GM23338 (cell line): ENCODE data around the gene GLRB. TPM values are rescaled to one million over a fixed set of nuclear protein-coding genes. Genes with fewer than 3 reads are reported as not detected.

Experiments used
- ATAC-seq: fragments of 200-7000 bp; cut with Tn5 transposase; 3 replicates; pipeline ENCODE4 v1.9.1; 2020
- DNase-seq: peaks from one replicate; pipeline ENCODE4 v3.0.0-alpha.2; 2015; ENCODE audit warnings: low spot score
- H2AFZ ChIP-seq: fragments of 200-600 bp; sonication (generic); 2 replicates; pipeline ENCODE4 v1.8.0; 2016; ENCODE audit warnings: antibody characterized with exemption, mild to moderate bottlenecking, moderate library complexity
- H3F3A ChIP-seq: fragments of 200-600 bp; sonication (generic); replicated peaks from 2 replicates; pipeline ENCODE4 v1.8.0; 2017; ENCODE audit warnings: antibody characterized with exemption, mixed run types, low read depth
- H3K27ac ChIP-seq: fragments of 200-600 bp; sonication (generic); 2 replicates; pipeline ENCODE4 v1.6.1; 2016; ENCODE audit warnings: low read depth
- H3K27me3 ChIP-seq: fragments of 200-600 bp; sonication (generic); 2 replicates; pipeline ENCODE4 v1.8.0; 2016; ENCODE audit warnings: mild to moderate bottlenecking, mixed run types, moderate library complexity; ENCODE audit not compliant: insufficient read depth
- H3K36me3 ChIP-seq: fragments of 200-600 bp; sonication (generic); 2 replicates; pipeline ENCODE4 v1.8.0; 2016; ENCODE audit warnings: mild to moderate bottlenecking; ENCODE audit not compliant: insufficient read depth
- H3K4me1 ChIP-seq: fragments of 200-600 bp; sonication (generic); 2 replicates; pipeline ENCODE4 v1.8.0; 2016; ENCODE audit warnings: mild to moderate bottlenecking, moderate library complexity; ENCODE audit not compliant: insufficient read depth
- H3K4me2 ChIP-seq: fragments of 200-600 bp; sonication (generic); 2 replicates; pipeline ENCODE4 v1.7.1; 2017; ENCODE audit warnings: mixed run types
- H3K4me3 ChIP-seq: fragments of 200-600 bp; sonication (generic); 2 replicates; pipeline ENCODE4 v1.6.1; 2016; ENCODE audit warnings: mixed run types
- H3K79me2 ChIP-seq: fragments of 200-600 bp; sonication (generic); replicated peaks from 2 replicates; pipeline ENCODE4 v1.8.0; 2017; ENCODE audit warnings: mild to moderate bottlenecking; ENCODE audit not compliant: insufficient read depth
- H3K9me2 ChIP-seq: fragments of 200-600 bp; sonication (generic); 2 replicates; pipeline ENCODE4 v1.8.0; 2017; ENCODE audit not compliant: insufficient read depth
- H4K20me1 ChIP-seq: fragments of 200-600 bp; sonication (generic); replicated peaks from 2 replicates; pipeline ENCODE4 v1.8.0; 2017; ENCODE audit warnings: mild to moderate bottlenecking; ENCODE audit not compliant: insufficient read depth
- H3K27ac Mint-ChIP-seq: 2 replicates; pipeline ENCODE4 v1.8.0; 2020; ENCODE audit warnings: inconsistent platforms, mild to moderate bottlenecking, moderate library complexity, mixed read lengths
- H3K27me3 Mint-ChIP-seq: 3 replicates; pipeline ENCODE4 v1.8.0; 2022; ENCODE audit warnings: low read depth, mild to moderate bottlenecking, moderate library complexity, mixed read lengths, inconsistent platforms; ENCODE audit not compliant: insufficient read depth, poor library complexity
- H3K36me3 Mint-ChIP-seq: 3 replicates; pipeline ENCODE4 v1.8.0; 2021; ENCODE audit warnings: low read depth, mild to moderate bottlenecking, inconsistent platforms, moderate library complexity, mixed read lengths
- H3K4me1 Mint-ChIP-seq: 3 replicates; pipeline ENCODE4 v1.8.0; 2020; ENCODE audit warnings: mild to moderate bottlenecking, inconsistent platforms, mixed read lengths
- H3K4me3 Mint-ChIP-seq: 3 replicates; pipeline ENCODE4 v1.8.0; 2021; ENCODE audit warnings: moderate library complexity, mild to moderate bottlenecking, inconsistent platforms, mixed read lengths
- H3K9me3 Mint-ChIP-seq: 3 replicates; pipeline ENCODE4 v1.8.0; 2020; ENCODE audit warnings: moderate library complexity, mild to moderate bottlenecking, inconsistent platforms, mixed read lengths
- CREB1 ChIP-seq: fragments of 250-450 bp; sonication (Bioruptor Pico); IDR thresholded peaks from 2 replicates; pipeline ENCODE4 v1.5.0; 2020; ENCODE audit warnings: low read depth, mild to moderate bottlenecking, moderate library complexity
- CTCF ChIP-seq, 2 experiments: fragments of 200-600 bp in 1 of 2; sonication (generic) in 1 of 2; conservative IDR thresholded peaks; 2 replicates each; pipeline versions ENCODE4 v1.5.1 to v1.6.1; 2016 to 2017; ENCODE audit warnings: antibody characterized with exemption in 2 of 2, low read depth in 2 of 2, mild to moderate bottlenecking in 2 of 2, moderate library complexity in 1 of 2
- ETS1 ChIP-seq: IDR thresholded peaks from 2 replicates; pipeline ENCODE4 v1.6.1; 2016; ENCODE audit warnings: antibody characterized with exemption
- EZH2 ChIP-seq: fragments of 200-600 bp; sonication (generic); IDR thresholded peaks from one replicate; pipeline ENCODE4 v1.8.0; 2017; ENCODE audit warnings: antibody characterized with exemption, mild to moderate bottlenecking, low read depth; ENCODE audit not compliant: unreplicated experiment
- EZH2phosphoT487 ChIP-seq: fragments of 200-600 bp; sonication (generic); IDR thresholded peaks from one replicate; pipeline ENCODE4 v1.8.1; 2018; ENCODE audit warnings: antibody characterized with exemption; ENCODE audit not compliant: unreplicated experiment
- JUNB ChIP-seq: IDR thresholded peaks from one replicate; pipeline ENCODE4 v1.6.1; 2016; ENCODE audit warnings: antibody characterized with exemption; ENCODE audit not compliant: unreplicated experiment
- NANOG ChIP-seq: IDR thresholded peaks from 2 replicates; pipeline ENCODE4 v1.6.1; 2016; ENCODE audit warnings: antibody characterized with exemption, borderline replicate concordance
- POLR2AphosphoS5 ChIP-seq: IDR thresholded peaks from 2 replicates; pipeline ENCODE4 v1.6.1; 2016; ENCODE audit warnings: antibody characterized with exemption, low read depth
- REST ChIP-seq: IDR thresholded peaks from one replicate; pipeline ENCODE4 v1.6.1; 2018; ENCODE audit warnings: antibody characterized with exemption; ENCODE audit not compliant: unreplicated experiment
- STAT1 ChIP-seq: IDR thresholded peaks from one replicate; pipeline ENCODE4 v1.6.1; 2016; ENCODE audit warnings: antibody characterized with exemption; ENCODE audit not compliant: unreplicated experiment
- ZNF114 ChIP-seq: fragments of 250-450 bp; sonication (Bioruptor Pico); IDR thresholded peaks from 2 replicates; pipeline ENCODE4 v1.5.0; 2020; ENCODE audit warnings: mild to moderate bottlenecking, moderate library complexity
- ZNF331 ChIP-seq: fragments of 250-450 bp; sonication (Bioruptor Pico); IDR thresholded peaks from 2 replicates; pipeline ENCODE4 v1.5.0; 2020; ENCODE audit warnings: low read depth, mild to moderate bottlenecking, moderate library complexity
- ZNF462 ChIP-seq: fragments of 250-450 bp; sonication (Bioruptor Pico); IDR thresholded peaks from 2 replicates; pipeline ENCODE4 v1.5.0; 2020; ENCODE audit warnings: mild to moderate bottlenecking, moderate library complexity
- polyA plus RNA-seq: library from polyadenylated mRNA; unstranded; fragments of >200 nt; fragmentation: Nextera tagmentation; extraction: Ambion mirVana; gene quantifications from 2 replicates; pipeline ENCODE4 v1.2.1, GENCODE V29; 2016
- total RNA-seq: library from RNA; depleted of rRNA; stranded (reverse); fragments of >200 nt; shearing (Covaris generic); gene quantifications from 2 replicates; pipeline ENCODE4 v1.2.3, GENCODE V29; 2014

GLRB gene
- total and polyA plus RNA-seq, 2 experiments from 2014 or later: 1.0 to 1.3 TPM

- TF ChIP-seq ETS1: no peak
- TF ChIP-seq POLR2AphosphoS5: no peak
- no peak for TF ChIP-seq STAT1
- TF ChIP-seq REST: no peak
- no peak for TF ChIP-seq ZNF114 (CRISPR knock-in tag)
- TF ChIP-seq ZNF462: no peak
- TF ChIP-seq CREB1 (CRISPR knock-in tag): no peak
- no peak for TF ChIP-seq EZH2phosphoT487
- no peak for TF ChIP-seq JUNB
- no peak for TF ChIP-seq NANOG
- no peak for TF ChIP-seq CTCF (conservative IDR thresholded peaks at IDR 0.05; ENCODE audit: low read depth in 2 of 2)
- no peak for TF ChIP-seq EZH2
- no peak for TF ChIP-seq ZNF331 (CRISPR knock-in tag)
- no peaks in the 10 kb centered on the region for H3K36me3 ChIP-seq
- no peaks in the 10 kb centered on the region for H3K27me3 ChIP-seq
- Mint-ChIP-seq H3K36me3 (no peaks in the 10 kb centered on the region), H3K27ac (no peak overlapping the region), H3K27me3 (peaks cover 5% of the 10 kb centered on the region), H3K4me3 (no peak overlapping the region), H3K9me3 (no peaks in the 10 kb centered on the region), H3K4me1 (peaks cover 6% of the 10 kb centered on the region; the same call in 1 of the 3 replicates)
- H3F3A ChIP-seq: no peaks in the 10 kb centered on the region
- no peaks in the 10 kb centered on the region for H3K9me2 ChIP-seq
- ATAC-seq (no peak), DNase-seq (no peak)
- no peak overlapping the region for H3K27ac ChIP-seq
- no peak overlapping the region for H3K4me3 ChIP-seq
- no peak overlapping the region for H2AFZ ChIP-seq
- H4K20me1 ChIP-seq: no peaks in the 10 kb centered on the region
- no peaks in the 10 kb centered on the region for H3K79me2 ChIP-seq
- no peak overlapping the region for H3K4me2 ChIP-seq
- no peaks in the 10 kb centered on the region; the same call in 1 of the 2 replicates for H3K4me1 ChIP-seq
Measured at GRCh38 chr4:157050561-157050960, 25.4 kb upstream of the GLRB start.
